Effector CD8-positive, alpha-beta T cell (primary cell): ENCODE data around the gene PTH2.
"Not testable (repeated sequence)": the region's sequence is repeated elsewhere in the genome, so short reads cannot be mapped to it uniquely, and the experiment has no call there.

ENCODE experiments used
- DNase-seq: peaks from one replicate; lab custom pipeline; 2025; lab: John Stamatoyannopoulos, UW

The PTH2 gene

GRCh38 chr19:49378512-49378911 lies 44.7 kb downstream of the PTH2 start:
- DNase-seq = no peak

GRCh38 chr19:49374665-49375434 lies 48.4 kb downstream of the PTH2 start:
- DNase-seq = no peak

- DNase-seq = not testable (repeated sequence)
Observed at GRCh38 chr19:49373174-49373573, 50.1 kb downstream of the PTH2 start.
